ENCODE data around the gene TMBIM6. TPM values are rescaled to one million over a fixed set of nuclear protein-coding genes. Genes with fewer than 3 reads are reported as not detected.

Gene TMBIM6
- total and polyA plus RNA-seq, 2 experiments from 2014 or later = 534 to 805 TPM

DNA sequence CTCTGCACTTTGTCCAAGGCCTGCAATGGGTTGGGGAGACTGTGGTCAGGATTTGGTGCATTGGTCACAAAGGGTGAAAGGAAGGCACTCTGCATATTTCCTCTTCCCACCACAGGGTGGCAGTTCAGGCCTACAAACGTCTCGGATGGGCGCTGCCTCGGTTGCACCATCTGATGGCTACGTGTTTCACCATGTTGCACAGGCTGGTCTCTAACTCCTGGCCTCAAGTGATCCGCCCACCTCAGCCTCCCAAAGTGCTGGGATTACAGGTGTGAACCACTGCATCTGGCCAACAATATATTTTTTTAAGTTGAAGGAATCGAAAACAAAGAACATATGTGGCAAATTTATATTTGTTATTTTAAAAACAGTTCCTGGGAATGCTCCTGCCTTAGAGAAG lies 35.1 kb downstream of the TMBIM6 start:
- Histone ChIP-seq H3K9me3 (ENCODE audit: low read depth) (no peaks in the 10 kb centered on the region), H3K36me3 (replicated peaks; ENCODE audit: insufficient read depth, low read depth) (no peaks in the 10 kb centered on the region), H3K4me2 (no peak overlapping the region), H3K27me3 (no peaks in the 10 kb centered on the region), H3K4me3 (no peak overlapping the region), H3K9me2 (replicated peaks; ENCODE audit: insufficient read depth) (no peaks in the 10 kb centered on the region), H2AFZ (no peak overlapping the region), H3K79me2 (no peaks in the 10 kb centered on the region), H3K27ac (no peak overlapping the region), H3K4me1 (ENCODE audit: insufficient read depth) (no peaks in the 10 kb centered on the region), H4K20me1 (ENCODE audit: insufficient read depth, poor library complexity, severe bottlenecking) (no peaks in the 10 kb centered on the region)
- DNase-seq (ENCODE audit: low spot score) = peak; percentile 85
- TF ChIP-seq CTCF (IDR thresholded peaks at IDR 0.05; ENCODE audit: poor library complexity) = peak; percentile 81
- no peak for TF ChIP-seq EZH2 (IDR thresholded peaks at IDR 0.05; ENCODE audit: borderline replicate concordance)
- 19% methylated on average over 7 of the region's 7 CpGs for WGBS (ENCODE audit: low lambda C conversion rate, missing lambda C conversion rate)

DNA sequence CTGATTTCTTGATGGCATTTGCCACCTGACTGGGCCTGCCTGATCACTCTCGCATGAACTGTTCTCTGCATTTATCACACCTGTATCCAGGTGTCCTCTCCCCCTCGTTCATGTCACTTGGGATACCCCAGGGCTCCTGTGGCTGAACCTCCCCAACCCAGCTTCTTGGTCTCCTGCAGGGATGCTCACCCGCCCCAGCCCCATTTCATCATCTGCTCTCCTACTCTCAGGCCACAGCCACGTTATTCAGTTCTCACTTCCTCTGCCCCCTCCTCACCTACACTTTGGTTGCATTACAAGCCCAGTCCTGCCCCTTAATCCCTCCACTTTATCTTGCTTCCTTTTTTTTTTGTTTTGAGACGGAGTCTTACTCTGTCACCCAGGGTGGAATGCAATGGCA lies 35.5 kb downstream of the TMBIM6 start:
- Histone ChIP-seq H3K9me3 (ENCODE audit: low read depth) (no peaks in the 10 kb centered on the region), H3K9me2 (replicated peaks; ENCODE audit: insufficient read depth) (no peaks in the 10 kb centered on the region), H3K36me3 (replicated peaks; ENCODE audit: insufficient read depth, low read depth) (no peaks in the 10 kb centered on the region), H4K20me1 (ENCODE audit: insufficient read depth, poor library complexity, severe bottlenecking) (no peaks in the 10 kb centered on the region), H3K27ac (no peak overlapping the region), H3K27me3 (no peaks in the 10 kb centered on the region), H3K4me2 (no peak overlapping the region), H3K79me2 (no peaks in the 10 kb centered on the region), H3K4me3 (no peak overlapping the region), H3K4me1 (ENCODE audit: insufficient read depth) (no peaks in the 10 kb centered on the region), H2AFZ (no peak overlapping the region)
- TF ChIP-seq EZH2 (IDR thresholded peaks at IDR 0.05; ENCODE audit: borderline replicate concordance) (no peak), CTCF (IDR thresholded peaks at IDR 0.05; ENCODE audit: poor library complexity) (no peak), EZH2phosphoT487 (IDR thresholded peaks at IDR 0.05; ENCODE audit: low read depth, severe bottlenecking, unreplicated experiment) (no peak)
- DNase-seq (ENCODE audit: low spot score) = no peak
- WGBS (ENCODE audit: low lambda C conversion rate, missing lambda C conversion rate) = 85% methylated on average over 5 of the region's 5 CpGs

- Histone ChIP-seq H3K4me3 (no peak overlapping the region), H3K36me3 (replicated peaks; ENCODE audit: insufficient read depth, low read depth) (no peaks in the 10 kb centered on the region), H3K4me2 (no peak overlapping the region), H3K27ac (no peak overlapping the region), H3K79me2 (no peaks in the 10 kb centered on the region), H3K4me1 (ENCODE audit: insufficient read depth) (no peaks in the 10 kb centered on the region), H2AFZ (no peak overlapping the region), H4K20me1 (ENCODE audit: insufficient read depth, poor library complexity, severe bottlenecking) (no peaks in the 10 kb centered on the region), H3K27me3 (no peaks in the 10 kb centered on the region), H3K9me3 (ENCODE audit: low read depth) (no peaks in the 10 kb centered on the region), H3K9me2 (replicated peaks; ENCODE audit: insufficient read depth) (no peaks in the 10 kb centered on the region)
- WGBS (ENCODE audit: low lambda C conversion rate, missing lambda C conversion rate) = 89% methylated on average over 3 of the region's 3 CpGs
- TF ChIP-seq EZH2phosphoT487 (IDR thresholded peaks at IDR 0.05; ENCODE audit: low read depth, severe bottlenecking, unreplicated experiment) (no peak), CTCF (IDR thresholded peaks at IDR 0.05; ENCODE audit: poor library complexity) (no peak), EZH2 (IDR thresholded peaks at IDR 0.05; ENCODE audit: borderline replicate concordance) (no peak)
- no peak for DNase-seq (ENCODE audit: low spot score)
These were observed 36.0 kb downstream of the TMBIM6 start for GRCh38 chr12:49777341-49777740.
